K562 (cell line): ENCODE data around the gene OR51B2. TPM values are rescaled to one million over a fixed set of nuclear protein-coding genes. Genes with fewer than 3 reads are reported as not detected.

Experiments
- ATF4 ChIP-seq: fragments of 450-650 bp; formaldehyde crosslinking; IDR thresholded peaks from 2 replicates; pipeline ENCODE4 v1.4.0; 2022; ENCODE audit warnings: mild to moderate bottlenecking, moderate library complexity
- CAMTA2 ChIP-seq: fragments of 250-450 bp; sonication (Bioruptor Pico); conservative IDR thresholded peaks from 2 replicates; pipeline ENCODE4 v1.5.1; 2022
- CBX1 ChIP-seq: sonication (generic); IDR thresholded peaks from 2 replicates; pipeline ENCODE4 v1.6.1; 2016; ENCODE audit warnings: antibody characterized with exemption, low read depth, mild to moderate bottlenecking
- DACH1 ChIP-seq: fragments of 450-650 bp; IDR thresholded peaks from 2 replicates; pipeline ENCODE4 v1.6.1; 2018; ENCODE audit not compliant: partially characterized antibody
- DPF2 ChIP-seq: fragments of 450-650 bp; IDR thresholded peaks from 2 replicates; pipeline ENCODE4 v1.6.1; 2016
- ERF ChIP-seq: fragments of 450-650 bp; formaldehyde crosslinking; IDR thresholded peaks from 2 replicates; pipeline ENCODE4 v1.4.0; 2020; ENCODE audit warnings: mild to moderate bottlenecking, mixed read lengths
- GTF2F1 ChIP-seq: IDR thresholded peaks from 2 replicates; pipeline ENCODE4 v1.6.1; 2011; ENCODE audit warnings: low read depth, low read length, improper control_type of control experiment
- HDGF ChIP-seq: fragments of 450-650 bp; IDR thresholded peaks from 2 replicates; pipeline ENCODE4 v1.6.1; 2016
- IRF2 ChIP-seq: sonication (generic); formaldehyde crosslinking; IDR thresholded peaks from 2 replicates; pipeline ENCODE4 v1.8.1; 2022; ENCODE audit warnings: mild to moderate bottlenecking, missing genetic modification reagents
- MEF2A ChIP-seq: IDR thresholded peaks from 2 replicates; pipeline ENCODE4 v1.6.1; 2011; ENCODE audit warnings: low read depth, mild to moderate bottlenecking, low read length, moderate library complexity; ENCODE audit not compliant: control insufficient read depth
- MYC ChIP-seq, 2 experiments: fragments of 250-450 bp in 1 of 2; sonication (Bioruptor Pico) in 1 of 2; IDR thresholded peaks; 2 replicates each; pipeline versions ENCODE4 v1.5.1 to v1.6.1; 2012 to 2021; ENCODE audit warnings: low read depth in 2 of 2, borderline replicate concordance in 1 of 2, improper control_type of control experiment in 1 of 2, low read length in 1 of 2, mild to moderate bottlenecking in 1 of 2, moderate library complexity in 1 of 2
- NCOA1 ChIP-seq: fragments of 450-650 bp; IDR thresholded peaks from 2 replicates; pipeline ENCODE4 v1.6.1; 2016; ENCODE audit warnings: low read depth
- POLR2H ChIP-seq: IDR thresholded peaks from 2 replicates; pipeline ENCODE4 v1.6.1; 2016; ENCODE audit warnings: missing genetic modification characterization, low read depth, mild to moderate bottlenecking, control low read depth, missing compliant biosample characterization, moderate library complexity
- RAD51 ChIP-seq: fragments of 450-650 bp; IDR thresholded peaks from 2 replicates; pipeline ENCODE4 v1.7.1; 2016; ENCODE audit warnings: low read depth, mild to moderate bottlenecking, borderline replicate concordance
- SAFB ChIP-seq: fragments of 200-400 bp; formaldehyde crosslinking; IDR thresholded peaks from 2 replicates; pipeline ENCODE4 v1.6.1; 2017; ENCODE audit warnings: low read depth, low read length, borderline replicate concordance
- SLC30A9 ChIP-seq: fragments of 250-450 bp; sonication (Bioruptor Pico); IDR thresholded peaks from 2 replicates; pipeline ENCODE4 v1.8.0; 2022; ENCODE audit warnings: mild to moderate bottlenecking, moderate library complexity
- SP1 ChIP-seq: sonication (generic); formaldehyde crosslinking; IDR thresholded peaks from 2 replicates; pipeline ENCODE4 v1.8.1; 2022; ENCODE audit warnings: mild to moderate bottlenecking, missing genetic modification reagents
- SREBF1 ChIP-seq: fragments of 150-350 bp; IDR thresholded peaks from 2 replicates; pipeline ENCODE4 v1.6.1; 2014; ENCODE audit warnings: antibody characterized with exemption, low read depth, low read length, borderline replicate concordance
- TAF1 ChIP-seq: IDR thresholded peaks from 2 replicates; pipeline ENCODE4 v1.6.1; 2011; ENCODE audit warnings: mild to moderate bottlenecking, low read length, moderate library complexity; ENCODE audit not compliant: insufficient read depth, control insufficient read depth, severe bottlenecking; ENCODE audit errors: extremely low read depth
- THRAP3 ChIP-seq: fragments of 450-650 bp; IDR thresholded peaks from 2 replicates; pipeline ENCODE4 v1.6.1; 2016; ENCODE audit warnings: mild to moderate bottlenecking, inconsistent platforms, borderline replicate concordance
- ZBTB1 ChIP-seq: sonication (generic); formaldehyde crosslinking; IDR thresholded peaks from 2 replicates; pipeline ENCODE4 v1.8.1; 2023; ENCODE audit warnings: missing genetic modification reagents, low read depth, mild to moderate bottlenecking, borderline replicate concordance
- ZNF165 ChIP-seq: fragments of 250-450 bp; sonication (Bioruptor Pico); IDR thresholded peaks from 2 replicates; pipeline ENCODE4 v1.4.0; 2020; ENCODE audit warnings: borderline replicate concordance
- ZNF274 ChIP-seq: IDR thresholded peaks from 2 replicates; pipeline ENCODE4 v1.6.1; 2011; ENCODE audit warnings: low read depth, mild to moderate bottlenecking, low read length, moderate library complexity, borderline replicate concordance
- ZNF444 ChIP-seq: fragments of 250-450 bp; sonication (Bioruptor Pico); IDR thresholded peaks from 2 replicates; pipeline ENCODE4 v1.4.0; 2020; ENCODE audit warnings: mild to moderate bottlenecking, moderate library complexity
- ZNF764 ChIP-seq: fragments of 250-450 bp; sonication (Bioruptor Pico); IDR thresholded peaks from 2 replicates; pipeline ENCODE4 v1.4.0; 2020; ENCODE audit warnings: low read depth, mild to moderate bottlenecking, moderate library complexity
- polyA plus RNA-seq, 8 experiments: library from polyadenylated mRNA; depleted of rRNA in 4 of 8; stranded (reverse) in 5 of 8; unstranded in 3 of 8; fragments of >200 nt; fragmentation: Nextera tagmentation in 2 of 8; fragmentation: Illumina TruSeq in 1 of 8; extraction: Ambion mirVana in 2 of 8; extraction: Trizol in 1 of 8; gene quantifications; 2 replicates each; pipeline versions ENCODE4 v1.2.1 to v1.2.3, GENCODE V29; 2011 to 2014; ENCODE audit warnings: inconsistent platforms in 1 of 8, missing spikeins in 1 of 8
- total RNA-seq, 7 experiments: library from RNA; depleted of rRNA in 6 of 7; stranded (reverse); fragments of >200 nt in 6 of 7; fragmentation: Illumina TruSeq in 2 of 7; extraction: Trizol in 2 of 7; gene quantifications; 2 replicates each; pipeline versions ENCODE4 v1.2.1 to v1.2.3, GENCODE V29; 2011 to 2021; ENCODE audit warnings: low replicate concordance in 1 of 7
- TF ChIP-seq, protein P1 (sequence below): fragments of 450-650 bp; formaldehyde crosslinking; IDR thresholded peaks from 2 replicates; pipeline ENCODE4 v1.4.0; 2020; ENCODE audit warnings: mild to moderate bottlenecking, mixed read lengths
- TF ChIP-seq, protein P2 (sequence below): fragments of 250-450 bp; sonication (Bioruptor Pico); IDR thresholded peaks from 2 replicates; pipeline ENCODE4 v1.5.0; 2021

OR51B2 gene
- total and polyA plus RNA-seq, 9 of the 15 experiments (the other 6 are each of a cell fraction or from before 2014, with no cell fraction given), result 0.38 to 6.6 (median 4.0) TPM

- TF ChIP-seq, protein P1, sequence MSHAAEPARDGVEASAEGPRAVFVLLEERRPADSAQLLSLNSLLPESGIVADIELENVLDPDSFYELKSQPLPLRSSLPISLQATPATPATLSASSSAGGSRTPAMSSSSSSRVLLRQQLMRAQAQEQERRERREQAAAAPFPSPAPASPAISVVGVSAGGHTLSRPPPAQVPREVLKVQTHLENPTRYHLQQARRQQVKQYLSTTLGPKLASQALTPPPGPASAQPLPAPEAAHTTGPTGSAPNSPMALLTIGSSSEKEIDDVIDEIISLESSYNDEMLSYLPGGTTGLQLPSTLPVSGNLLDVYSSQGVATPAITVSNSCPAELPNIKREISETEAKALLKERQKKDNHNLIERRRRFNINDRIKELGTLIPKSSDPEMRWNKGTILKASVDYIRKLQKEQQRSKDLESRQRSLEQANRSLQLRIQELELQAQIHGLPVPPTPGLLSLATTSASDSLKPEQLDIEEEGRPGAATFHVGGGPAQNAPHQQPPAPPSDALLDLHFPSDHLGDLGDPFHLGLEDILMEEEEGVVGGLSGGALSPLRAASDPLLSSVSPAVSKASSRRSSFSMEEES (CRISPR knock-in tag), result no peak
- TF ChIP-seq RAD51, result no peak
- peak; percentile 98 for TF ChIP-seq DPF2
- no peak for TF ChIP-seq ZNF165 (CRISPR knock-in tag)
- TF ChIP-seq NCOA1, result peak; percentile 41; the same call in 1 of the 2 replicates
- no peak for TF ChIP-seq HDGF
- 0 out of 2 replicates have a peak, but pooled peaks have one; percentile 26 for TF ChIP-seq ATF4
- TF ChIP-seq POLR2H (tag), result no peak
- 0 out of 2 replicates have a peak, but pooled peaks have one; percentile 16 for TF ChIP-seq MYC (IDR thresholded peaks at IDR 0.05; ENCODE audit: low read depth, low read length)
- TF ChIP-seq MYC (CRISPR knock-in tag; IDR thresholded peaks at IDR 0.05; ENCODE audit: borderline replicate concordance, low read depth), result no peak
- TF ChIP-seq SP1, result no peak; the same call in 1 of the 2 replicates
- no peak for TF ChIP-seq MEF2A
- no peak for TF ChIP-seq SLC30A9 (CRISPR knock-in tag)
- TF ChIP-seq TAF1, result peak; percentile 75
- no peak for TF ChIP-seq SREBF1
- TF ChIP-seq THRAP3, result no peak
- no peak for TF ChIP-seq ERF (CRISPR knock-in tag)
- no peak for TF ChIP-seq CBX1
- TF ChIP-seq SAFB, result no peak
- TF ChIP-seq ZNF444 (CRISPR knock-in tag), result 0 out of 2 replicates have a peak, but pooled peaks have one; percentile 7
- TF ChIP-seq ZNF764 (CRISPR knock-in tag), result no peak
- TF ChIP-seq, protein P2, sequence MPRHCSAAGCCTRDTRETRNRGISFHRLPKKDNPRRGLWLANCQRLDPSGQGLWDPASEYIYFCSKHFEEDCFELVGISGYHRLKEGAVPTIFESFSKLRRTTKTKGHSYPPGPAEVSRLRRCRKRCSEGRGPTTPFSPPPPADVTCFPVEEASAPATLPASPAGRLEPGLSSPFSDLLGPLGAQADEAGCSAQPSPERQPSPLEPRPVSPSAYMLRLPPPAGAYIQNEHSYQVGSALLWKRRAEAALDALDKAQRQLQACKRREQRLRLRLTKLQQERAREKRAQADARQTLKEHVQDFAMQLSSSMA (CRISPR knock-in tag), result no peak
- no peak for TF ChIP-seq DACH1
- TF ChIP-seq ZNF274, result no peak
- no peak for TF ChIP-seq GTF2F1
- no peak for TF ChIP-seq CAMTA2 (CRISPR knock-in tag)
- no peak for TF ChIP-seq ZBTB1 (CRISPR knock-in tag)
- no peak for TF ChIP-seq IRF2 (CRISPR knock-in tag)
Measured at GRCh38 chr11:5288108-5288905, 35.8 kb downstream of the OR51B2 start (continued).
